ENCODE data around the gene GPAM.

DNA sequence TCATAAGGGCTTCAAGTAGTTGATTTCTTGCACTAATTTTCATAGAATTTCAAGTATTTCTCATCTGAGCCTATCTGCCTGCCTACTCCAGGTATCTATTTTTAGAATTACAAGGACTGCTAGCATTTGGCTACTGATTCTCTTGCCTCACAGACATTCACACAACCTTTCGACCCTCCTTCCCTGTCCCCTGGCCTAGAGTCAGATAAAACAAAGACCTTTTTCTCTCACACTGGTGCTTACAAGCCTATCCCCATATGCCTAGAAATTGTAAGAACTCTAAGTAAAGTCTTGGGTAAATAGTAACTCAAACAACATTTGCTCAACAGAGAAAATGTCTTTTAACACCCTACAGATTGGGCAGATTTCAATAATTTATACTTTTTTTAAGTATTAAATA is 6.3 kb downstream of the GPAM start:
- TF ChIP-seq, protein P1, sequence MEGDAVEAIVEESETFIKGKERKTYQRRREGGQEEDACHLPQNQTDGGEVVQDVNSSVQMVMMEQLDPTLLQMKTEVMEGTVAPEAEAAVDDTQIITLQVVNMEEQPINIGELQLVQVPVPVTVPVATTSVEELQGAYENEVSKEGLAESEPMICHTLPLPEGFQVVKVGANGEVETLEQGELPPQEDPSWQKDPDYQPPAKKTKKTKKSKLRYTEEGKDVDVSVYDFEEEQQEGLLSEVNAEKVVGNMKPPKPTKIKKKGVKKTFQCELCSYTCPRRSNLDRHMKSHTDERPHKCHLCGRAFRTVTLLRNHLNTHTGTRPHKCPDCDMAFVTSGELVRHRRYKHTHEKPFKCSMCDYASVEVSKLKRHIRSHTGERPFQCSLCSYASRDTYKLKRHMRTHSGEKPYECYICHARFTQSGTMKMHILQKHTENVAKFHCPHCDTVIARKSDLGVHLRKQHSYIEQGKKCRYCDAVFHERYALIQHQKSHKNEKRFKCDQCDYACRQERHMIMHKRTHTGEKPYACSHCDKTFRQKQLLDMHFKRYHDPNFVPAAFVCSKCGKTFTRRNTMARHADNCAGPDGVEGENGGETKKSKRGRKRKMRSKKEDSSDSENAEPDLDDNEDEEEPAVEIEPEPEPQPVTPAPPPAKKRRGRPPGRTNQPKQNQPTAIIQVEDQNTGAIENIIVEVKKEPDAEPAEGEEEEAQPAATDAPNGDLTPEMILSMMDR (IDR thresholded peaks at IDR 0.05; ENCODE audit: control extremely low read depth in 1 of 3, insufficient read depth in 1 of 3, low read depth in 1 of 3, low read length in 3 of 3) = no peak
- TF ChIP-seq RXRA (IDR thresholded peaks at IDR 0.05; ENCODE audit: insufficient read depth, low read depth, low read length) (no peak), NANOG (IDR thresholded peaks at IDR 0.05; ENCODE audit: insufficient read depth, low read depth, low read length, poor library complexity, severe bottlenecking) (no peak), TAF1 (IDR thresholded peaks at IDR 0.05; ENCODE audit: low read depth, low read length) (no peak), POLR2A (IDR thresholded peaks at IDR 0.05; ENCODE audit: control extremely low read depth in 1 of 2, low read depth in 2 of 2, low read length in 2 of 2) (no peak), RAD21 (IDR thresholded peaks at IDR 0.05 in 1 of 2, conservative IDR thresholded peaks at IDR 0.05 in 1 of 2; ENCODE audit: low read depth in 2 of 2, low read length in 2 of 2) (no peak), GTF2F1 (IDR thresholded peaks at IDR 0.05; ENCODE audit: borderline replicate concordance, low read depth, low read length) (no peak)
- TF ChIP-seq, protein P2, sequence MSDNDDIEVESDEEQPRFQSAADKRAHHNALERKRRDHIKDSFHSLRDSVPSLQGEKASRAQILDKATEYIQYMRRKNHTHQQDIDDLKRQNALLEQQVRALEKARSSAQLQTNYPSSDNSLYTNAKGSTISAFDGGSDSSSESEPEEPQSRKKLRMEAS (IDR thresholded peaks at IDR 0.05) = no peak
- TF ChIP-seq, protein P3, sequence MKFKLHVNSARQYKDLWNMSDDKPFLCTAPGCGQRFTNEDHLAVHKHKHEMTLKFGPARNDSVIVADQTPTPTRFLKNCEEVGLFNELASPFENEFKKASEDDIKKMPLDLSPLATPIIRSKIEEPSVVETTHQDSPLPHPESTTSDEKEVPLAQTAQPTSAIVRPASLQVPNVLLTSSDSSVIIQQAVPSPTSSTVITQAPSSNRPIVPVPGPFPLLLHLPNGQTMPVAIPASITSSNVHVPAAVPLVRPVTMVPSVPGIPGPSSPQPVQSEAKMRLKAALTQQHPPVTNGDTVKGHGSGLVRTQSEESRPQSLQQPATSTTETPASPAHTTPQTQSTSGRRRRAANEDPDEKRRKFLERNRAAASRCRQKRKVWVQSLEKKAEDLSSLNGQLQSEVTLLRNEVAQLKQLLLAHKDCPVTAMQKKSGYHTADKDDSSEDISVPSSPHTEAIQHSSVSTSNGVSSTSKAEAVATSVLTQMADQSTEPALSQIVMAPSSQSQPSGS (IDR thresholded peaks at IDR 0.05; ENCODE audit: low read length) = no peak

Measured in H1 (cell line).